Measurements from ENCODE around the gene TERC.

Gene TERC

DNA sequence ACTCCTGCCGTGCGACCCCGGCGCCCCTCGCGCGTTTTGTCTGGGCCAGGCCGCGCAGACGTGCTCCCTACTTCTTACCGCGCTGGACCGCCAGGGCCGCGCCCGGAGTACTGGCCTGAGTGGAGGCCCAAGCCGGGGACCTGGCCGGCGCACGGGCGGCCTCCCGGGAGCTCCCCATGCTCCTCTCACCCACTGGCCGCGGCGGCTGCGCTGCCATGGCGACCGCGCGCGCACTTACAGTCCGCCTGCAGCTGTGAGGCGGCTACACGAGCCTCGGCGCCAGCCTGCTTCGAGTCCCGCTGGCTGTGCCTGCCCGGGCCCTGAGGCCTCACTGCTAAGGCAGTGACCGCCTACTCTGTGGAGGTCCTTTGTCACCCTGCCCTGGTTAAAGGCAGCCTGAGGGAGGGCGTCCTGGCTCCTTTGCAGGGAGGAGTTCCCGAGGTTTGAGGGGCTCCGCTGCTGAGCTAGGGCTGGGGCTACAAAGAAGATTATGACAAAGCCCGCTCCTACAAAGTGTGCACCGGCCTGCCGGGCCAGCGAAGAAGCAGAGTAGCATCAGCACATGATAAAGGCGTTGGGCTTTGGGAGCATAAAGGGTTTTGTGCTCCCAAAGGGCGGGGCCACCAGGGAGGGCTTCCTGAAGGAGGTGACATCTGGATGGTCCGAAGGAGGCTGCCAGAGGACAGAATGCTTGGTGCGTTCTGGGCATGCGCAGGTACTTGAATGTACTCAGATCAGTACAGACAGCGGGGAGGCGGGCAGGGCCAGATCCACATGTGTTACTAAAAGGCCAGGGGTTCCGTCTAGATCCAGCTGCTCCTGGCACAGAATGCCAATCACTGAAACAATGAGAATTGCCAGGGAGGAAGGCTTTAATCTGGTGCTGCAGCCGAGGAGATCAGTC is 47.7 kb upstream of the TERC start, which contains the start of the genes LRRC34 and LRRIQ4:
LRRC34 (minus strand) TSS at position 573 of the 904 bp plus-strand sequence; CDS start at position 217, 356 bp downstream.
LRRIQ4 (plus strand) TSS at position 539 of the 904 bp plus-strand sequence. CDS start 9,052 bp downstream, outside the sequence.
- peak; percentile 87 to 94 for DNase-seq (ENCODE audit: low read depth in 1 of 2, low spot score in 1 of 2)
- peak within 1 kb of the TSS; percentile 93 for H3K27ac ChIP-seq (replicated peaks)
- TF ChIP-seq, protein P1, sequence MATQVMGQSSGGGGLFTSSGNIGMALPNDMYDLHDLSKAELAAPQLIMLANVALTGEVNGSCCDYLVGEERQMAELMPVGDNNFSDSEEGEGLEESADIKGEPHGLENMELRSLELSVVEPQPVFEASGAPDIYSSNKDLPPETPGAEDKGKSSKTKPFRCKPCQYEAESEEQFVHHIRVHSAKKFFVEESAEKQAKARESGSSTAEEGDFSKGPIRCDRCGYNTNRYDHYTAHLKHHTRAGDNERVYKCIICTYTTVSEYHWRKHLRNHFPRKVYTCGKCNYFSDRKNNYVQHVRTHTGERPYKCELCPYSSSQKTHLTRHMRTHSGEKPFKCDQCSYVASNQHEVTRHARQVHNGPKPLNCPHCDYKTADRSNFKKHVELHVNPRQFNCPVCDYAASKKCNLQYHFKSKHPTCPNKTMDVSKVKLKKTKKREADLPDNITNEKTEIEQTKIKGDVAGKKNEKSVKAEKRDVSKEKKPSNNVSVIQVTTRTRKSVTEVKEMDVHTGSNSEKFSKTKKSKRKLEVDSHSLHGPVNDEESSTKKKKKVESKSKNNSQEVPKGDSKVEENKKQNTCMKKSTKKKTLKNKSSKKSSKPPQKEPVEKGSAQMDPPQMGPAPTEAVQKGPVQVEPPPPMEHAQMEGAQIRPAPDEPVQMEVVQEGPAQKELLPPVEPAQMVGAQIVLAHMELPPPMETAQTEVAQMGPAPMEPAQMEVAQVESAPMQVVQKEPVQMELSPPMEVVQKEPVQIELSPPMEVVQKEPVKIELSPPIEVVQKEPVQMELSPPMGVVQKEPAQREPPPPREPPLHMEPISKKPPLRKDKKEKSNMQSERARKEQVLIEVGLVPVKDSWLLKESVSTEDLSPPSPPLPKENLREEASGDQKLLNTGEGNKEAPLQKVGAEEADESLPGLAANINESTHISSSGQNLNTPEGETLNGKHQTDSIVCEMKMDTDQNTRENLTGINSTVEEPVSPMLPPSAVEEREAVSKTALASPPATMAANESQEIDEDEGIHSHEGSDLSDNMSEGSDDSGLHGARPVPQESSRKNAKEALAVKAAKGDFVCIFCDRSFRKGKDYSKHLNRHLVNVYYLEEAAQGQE (IDR thresholded peaks at IDR 0.05; ENCODE audit: insufficient replicate concordance, low read depth), result no peak
- TF ChIP-seq SPI1 (IDR thresholded peaks at IDR 0.05; ENCODE audit: borderline replicate concordance, low read depth) (no peak), GABPA (IDR thresholded peaks at IDR 0.05; ENCODE audit: low read depth) (no peak), POLR2AphosphoS5 (IDR thresholded peaks at IDR 0.05; ENCODE audit: low read depth) (peak; percentile 37), CTCF (IDR thresholded peaks at IDR 0.05; ENCODE audit: insufficient read depth, low read length) (no peak)
- H3K4me3 ChIP-seq (replicated peaks; ENCODE audit: insufficient read depth, low read length), result peak within 1 kb of the TSS; percentile 79
- no peaks in the 10 kb centered on the region for H3K27me3 ChIP-seq (ENCODE audit: insufficient read depth, poor library complexity, severe bottlenecking)

DNA sequence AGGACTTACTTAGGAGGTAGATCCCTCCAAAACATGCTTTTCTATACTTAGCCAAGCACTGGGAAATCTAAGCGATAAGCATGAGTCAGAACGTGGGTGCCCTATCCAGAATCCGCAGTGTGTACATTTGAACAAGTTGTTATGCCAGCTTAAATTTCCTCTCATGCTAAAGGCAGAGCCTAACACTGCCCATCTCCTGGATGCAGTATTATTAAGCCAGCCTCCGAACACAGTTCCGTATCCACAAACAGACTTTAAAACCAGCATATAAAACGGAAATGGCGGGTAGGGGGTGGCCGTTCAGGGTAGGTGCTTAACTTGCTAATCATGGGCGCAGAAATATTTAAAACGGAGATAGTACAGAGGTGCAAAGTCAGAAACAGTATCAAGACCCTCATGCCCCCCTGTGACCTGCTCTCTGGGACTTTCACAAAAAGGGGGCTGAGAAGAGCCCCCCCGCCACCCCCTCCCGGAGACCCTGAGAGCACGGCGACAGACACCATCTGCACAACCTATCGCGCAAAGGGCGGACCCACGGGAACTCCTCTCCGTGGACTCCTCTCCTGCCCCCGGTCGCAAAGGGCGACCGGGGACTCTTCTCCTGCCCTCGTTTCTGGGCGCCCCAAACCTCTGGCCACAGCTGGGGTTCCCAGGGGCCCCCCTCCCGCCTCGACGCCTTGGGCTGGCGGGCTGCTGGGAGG is 46.9 kb upstream of the TERC start:
- Histone ChIP-seq H3K4me3 (replicated peaks; ENCODE audit: insufficient read depth, low read length) (peak overlapping the region; percentile 79), H3K27ac (replicated peaks) (peak overlapping the region; percentile 93), H3K27me3 (ENCODE audit: insufficient read depth, poor library complexity, severe bottlenecking) (no peaks in the 10 kb centered on the region)
- TF ChIP-seq POLR2AphosphoS5 (IDR thresholded peaks at IDR 0.05; ENCODE audit: low read depth) (no peak; the same call in 1 of the 2 replicates), CTCF (IDR thresholded peaks at IDR 0.05; ENCODE audit: insufficient read depth, low read length) (no peak), SPI1 (IDR thresholded peaks at IDR 0.05; ENCODE audit: borderline replicate concordance, low read depth) (peak; percentile 35; the same call in 1 of the 2 replicates)
- DNase-seq (ENCODE audit: low read depth in 1 of 2, low spot score in 1 of 2), result peak; percentile 29 to 65

- DNase-seq (ENCODE audit: low read depth in 1 of 2, low spot score in 1 of 2), result no peak
Observed at GRCh38 chr3:169809230-169809795, 44.5 kb upstream of the TERC start.

More at GRCh38 chr3:169809230-169809795, 44.5 kb upstream of the TERC start:
- no peak overlapping the region for H3K4me3 ChIP-seq (replicated peaks; ENCODE audit: insufficient read depth, low read length)
- TF ChIP-seq CTCF (IDR thresholded peaks at IDR 0.05; ENCODE audit: insufficient read depth, low read length), result no peak
- TF ChIP-seq, protein P1 (IDR thresholded peaks at IDR 0.05; ENCODE audit: insufficient replicate concordance, low read depth), result no peak
- peak; percentile 84 for TF ChIP-seq SPI1 (IDR thresholded peaks at IDR 0.05; ENCODE audit: borderline replicate concordance, low read depth)
- no peak for TF ChIP-seq POLR2AphosphoS5 (IDR thresholded peaks at IDR 0.05; ENCODE audit: low read depth)
- TF ChIP-seq GABPA (IDR thresholded peaks at IDR 0.05; ENCODE audit: low read depth), result no peak
- peak overlapping the region; percentile 6; the same call in 1 of the 2 replicates for H3K27ac ChIP-seq (replicated peaks)
- H3K27me3 ChIP-seq (ENCODE audit: insufficient read depth, poor library complexity, severe bottlenecking), result no peaks in the 10 kb centered on the region
